Liver (tissue), 9 donors: Measurements from ENCODE around the gene FKBP5. TPM values are rescaled to one million over a fixed set of nuclear protein-coding genes. Genes with fewer than 3 reads are reported as not detected.

Experiments
- DNase-seq: peaks from one replicate; pipeline ENCODE4 v3.0.0-alpha.2; 2017; ENCODE audit warnings: low spot score
- H3K27ac ChIP-seq, 2 donors: one replicate each; pipeline ENCODE4 v1.7.0; 2013; ENCODE audit warnings: inconsistent platforms in 2 of 2, low read length in 2 of 2, control low read depth in 1 of 2, low read depth in 1 of 2, mild to moderate bottlenecking in 1 of 2
- H3K27me3 ChIP-seq, 4 donors: one replicate each; pipeline versions ENCODE4 v1.6.1 to v1.7.0; 2013; ENCODE audit warnings: low read length in 3 of 4, inconsistent platforms in 1 of 4, mild to moderate bottlenecking in 1 of 4, moderate library complexity in 1 of 4; ENCODE audit not compliant: control insufficient read depth in 4 of 4, insufficient read depth in 4 of 4
- H3K36me3 ChIP-seq, 4 donors: one replicate each; pipeline versions ENCODE4 v1.6.1 to v1.7.0; 2013; ENCODE audit warnings: low read length in 3 of 4, mild to moderate bottlenecking in 3 of 4, low read depth in 1 of 4, moderate library complexity in 1 of 4; ENCODE audit not compliant: control insufficient read depth in 4 of 4, insufficient read depth in 3 of 4
- H3K4me1 ChIP-seq, 4 donors: one replicate each; pipeline versions ENCODE4 v1.6.1 to v1.7.0; 2013; ENCODE audit warnings: low read length in 3 of 4, mild to moderate bottlenecking in 3 of 4, moderate library complexity in 1 of 4; ENCODE audit not compliant: control insufficient read depth in 4 of 4, insufficient read depth in 4 of 4
- H3K4me3 ChIP-seq, 3 donors: one replicate each; pipeline versions ENCODE4 v1.6.1 to v1.7.0; 2013; ENCODE audit warnings: low read length in 3 of 3, control low read depth in 1 of 3, low read depth in 1 of 3, mild to moderate bottlenecking in 1 of 3
- H3K9ac ChIP-seq, 2 donors: one replicate each; pipeline ENCODE4 v1.7.0; 2013; ENCODE audit warnings: low read length in 2 of 2, mild to moderate bottlenecking in 2 of 2, moderate library complexity in 2 of 2, control low read depth in 1 of 2, low read depth in 1 of 2
- H3K9me3 ChIP-seq, 4 donors: one replicate each; pipeline versions ENCODE4 v1.6.1 to v1.7.0; 2013; ENCODE audit warnings: low read length in 3 of 4; ENCODE audit not compliant: control insufficient read depth in 4 of 4
- EGR1 ChIP-seq, 2 donors: IDR thresholded peaks; 2 replicates each; pipeline ENCODE4 v1.6.1; 2016 to 2018; ENCODE audit warnings: antibody characterized with exemption in 2 of 2, low read depth in 2 of 2
- FOXA1 ChIP-seq: IDR thresholded peaks from 2 replicates; pipeline ENCODE4 v1.6.1; 2016; ENCODE audit warnings: antibody characterized with exemption
- FOXA2 ChIP-seq: IDR thresholded peaks from 2 replicates; pipeline ENCODE4 v1.6.1; 2016; ENCODE audit warnings: antibody characterized with exemption
- GABPA ChIP-seq, 2 donors: IDR thresholded peaks in 1 of 2; conservative IDR thresholded peaks in 1 of 2; 2 replicates each; pipeline ENCODE4 v1.6.1; 2016; ENCODE audit warnings: antibody characterized with exemption in 2 of 2, mild to moderate bottlenecking in 1 of 2, moderate library complexity in 1 of 2
- HNF4A ChIP-seq, 2 donors: conservative IDR thresholded peaks; 2 replicates each; pipeline ENCODE4 v1.6.1; 2016; ENCODE audit warnings: antibody characterized with exemption in 2 of 2, mild to moderate bottlenecking in 2 of 2
- HNF4G ChIP-seq: IDR thresholded peaks from 2 replicates; pipeline ENCODE4 v1.6.1; 2016; ENCODE audit warnings: antibody characterized with exemption
- JUND ChIP-seq, 2 donors: IDR thresholded peaks; 2 replicates each; pipeline ENCODE4 v1.6.1; 2016; ENCODE audit warnings: antibody characterized with exemption in 2 of 2
- NR2F2 ChIP-seq: IDR thresholded peaks from 2 replicates; pipeline ENCODE4 v1.6.1; 2016; ENCODE audit warnings: antibody characterized with exemption
- RAD21 ChIP-seq, 2 donors: IDR thresholded peaks; 2 replicates each; pipeline ENCODE4 v1.6.1; 2016; ENCODE audit warnings: antibody characterized with exemption in 2 of 2, mild to moderate bottlenecking in 2 of 2
- RXRA ChIP-seq, 2 donors: IDR thresholded peaks; 2 replicates each; pipeline ENCODE4 v1.6.1; 2017 to 2018; ENCODE audit warnings: antibody characterized with exemption in 2 of 2, mild to moderate bottlenecking in 1 of 2
- SP1 ChIP-seq: IDR thresholded peaks from 2 replicates; pipeline ENCODE4 v1.6.1; 2018; ENCODE audit warnings: antibody characterized with exemption, mild to moderate bottlenecking
- TAF1 ChIP-seq: conservative IDR thresholded peaks from 2 replicates; pipeline ENCODE4 v1.6.1; 2016; ENCODE audit warnings: antibody characterized with exemption, mild to moderate bottlenecking
- YY1 ChIP-seq: IDR thresholded peaks from 2 replicates; pipeline ENCODE4 v1.6.1; 2016; ENCODE audit warnings: antibody characterized with exemption, mild to moderate bottlenecking
- WGBS: extraction: QIAGEN DNeasy Blood & Tissue Kit; methylation state at CpG from one replicate; pipeline ENCODE4 v1.1.7; 2013; 5-methylcytosine and 5-hydroxymethylcytosine counted together
- polyA plus RNA-seq, 2 donors: library from polyadenylated mRNA; stranded (reverse) in 1 of 2; unstranded in 1 of 2; fragments of 200-250 nt in 1 of 2; fragments of >200 nt in 1 of 2; fragmentation: Nextera tagmentation in 1 of 2; extraction: Ambion mirVana in 1 of 2; gene quantifications; one replicate each; pipeline versions ENCODE4 v1.2.1 to v1.2.3, GENCODE V29; 2013 to 2015
- total RNA-seq, 2 donors: library from RNA; depleted of rRNA; stranded (reverse); fragments of >200 nt; gene quantifications; one replicate each; pipeline ENCODE4 v1.2.3, GENCODE V29; 2014
- TF ChIP-seq, protein P1 (sequence below): IDR thresholded peaks from 2 replicates; pipeline ENCODE4 v1.6.1; 2016; ENCODE audit warnings: antibody characterized with exemption, mild to moderate bottlenecking
- TF ChIP-seq, protein P2 (sequence below): fragments of 150-350 bp; IDR thresholded peaks from 2 replicates; pipeline ENCODE4 v1.5.1; 2017; ENCODE audit warnings: improper control_type of control experiment, low read depth, low read length; ENCODE audit not compliant: missing input control
- TF ChIP-seq, protein P3 (sequence below): IDR thresholded peaks from 2 replicates; pipeline ENCODE4 v1.6.1; 2016; ENCODE audit warnings: antibody characterized with exemption
- donor health status: healthy.
- donor health status: healthy.
- donor health status: healthy.
- donor health status: healthy.
- donor health status: healthy.

The FKBP5 gene
- total and polyA plus RNA-seq, 4 donors, result 10.3 to 132 (median 63.7) TPM

DNA sequence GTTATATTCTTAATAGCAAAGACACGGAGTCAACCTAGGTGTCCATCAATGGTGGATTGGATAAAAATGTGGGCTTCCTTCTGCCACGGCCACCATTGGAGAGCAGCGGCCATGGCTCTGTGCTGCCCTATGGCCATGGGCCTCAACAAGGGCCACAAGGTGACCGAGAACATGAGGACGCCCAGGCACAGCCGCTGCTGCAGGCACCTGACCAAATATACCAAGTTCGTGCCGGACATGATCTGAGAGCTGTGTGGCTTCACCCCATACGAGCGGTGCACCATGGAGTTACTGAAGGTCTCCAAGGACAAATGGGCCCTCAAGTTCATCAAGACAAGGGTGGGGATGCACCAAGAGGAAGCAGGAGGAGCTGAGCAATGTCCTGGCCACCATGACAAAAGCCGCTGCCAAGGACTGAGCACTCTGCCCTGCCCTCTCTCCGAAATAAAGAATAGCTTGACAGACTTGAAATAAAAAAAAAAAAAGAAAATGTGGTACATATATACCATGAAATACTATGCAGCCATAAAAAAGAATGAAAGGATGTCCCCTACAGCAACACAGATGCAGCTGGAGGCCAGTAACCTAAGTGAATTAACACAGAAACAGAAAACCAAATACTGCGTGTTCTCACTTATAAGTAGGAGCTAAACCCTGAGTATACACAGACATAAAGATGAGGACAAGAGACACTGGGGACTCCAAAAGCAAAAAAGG lies 81.0 kb downstream of the FKBP5 start:
- WGBS, result 94% methylated on average over 13 of the region's 13 CpGs
- no peak for DNase-seq
- no peak overlapping the region for H3K27ac ChIP-seq
- H3K9me3 ChIP-seq, result no peaks in the 10 kb centered on the region
- H3K27me3 ChIP-seq, result no peaks in the 10 kb centered on the region
- peaks cover 2 to 11% (median 7%) of the 10 kb centered on the region in 4 donors for H3K4me1 ChIP-seq
- TF ChIP-seq, protein P1, sequence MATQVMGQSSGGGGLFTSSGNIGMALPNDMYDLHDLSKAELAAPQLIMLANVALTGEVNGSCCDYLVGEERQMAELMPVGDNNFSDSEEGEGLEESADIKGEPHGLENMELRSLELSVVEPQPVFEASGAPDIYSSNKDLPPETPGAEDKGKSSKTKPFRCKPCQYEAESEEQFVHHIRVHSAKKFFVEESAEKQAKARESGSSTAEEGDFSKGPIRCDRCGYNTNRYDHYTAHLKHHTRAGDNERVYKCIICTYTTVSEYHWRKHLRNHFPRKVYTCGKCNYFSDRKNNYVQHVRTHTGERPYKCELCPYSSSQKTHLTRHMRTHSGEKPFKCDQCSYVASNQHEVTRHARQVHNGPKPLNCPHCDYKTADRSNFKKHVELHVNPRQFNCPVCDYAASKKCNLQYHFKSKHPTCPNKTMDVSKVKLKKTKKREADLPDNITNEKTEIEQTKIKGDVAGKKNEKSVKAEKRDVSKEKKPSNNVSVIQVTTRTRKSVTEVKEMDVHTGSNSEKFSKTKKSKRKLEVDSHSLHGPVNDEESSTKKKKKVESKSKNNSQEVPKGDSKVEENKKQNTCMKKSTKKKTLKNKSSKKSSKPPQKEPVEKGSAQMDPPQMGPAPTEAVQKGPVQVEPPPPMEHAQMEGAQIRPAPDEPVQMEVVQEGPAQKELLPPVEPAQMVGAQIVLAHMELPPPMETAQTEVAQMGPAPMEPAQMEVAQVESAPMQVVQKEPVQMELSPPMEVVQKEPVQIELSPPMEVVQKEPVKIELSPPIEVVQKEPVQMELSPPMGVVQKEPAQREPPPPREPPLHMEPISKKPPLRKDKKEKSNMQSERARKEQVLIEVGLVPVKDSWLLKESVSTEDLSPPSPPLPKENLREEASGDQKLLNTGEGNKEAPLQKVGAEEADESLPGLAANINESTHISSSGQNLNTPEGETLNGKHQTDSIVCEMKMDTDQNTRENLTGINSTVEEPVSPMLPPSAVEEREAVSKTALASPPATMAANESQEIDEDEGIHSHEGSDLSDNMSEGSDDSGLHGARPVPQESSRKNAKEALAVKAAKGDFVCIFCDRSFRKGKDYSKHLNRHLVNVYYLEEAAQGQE, result no peak
- TF ChIP-seq NR2F2, result no peak
- TF ChIP-seq FOXA2, result no peak
- TF ChIP-seq, protein P2, sequence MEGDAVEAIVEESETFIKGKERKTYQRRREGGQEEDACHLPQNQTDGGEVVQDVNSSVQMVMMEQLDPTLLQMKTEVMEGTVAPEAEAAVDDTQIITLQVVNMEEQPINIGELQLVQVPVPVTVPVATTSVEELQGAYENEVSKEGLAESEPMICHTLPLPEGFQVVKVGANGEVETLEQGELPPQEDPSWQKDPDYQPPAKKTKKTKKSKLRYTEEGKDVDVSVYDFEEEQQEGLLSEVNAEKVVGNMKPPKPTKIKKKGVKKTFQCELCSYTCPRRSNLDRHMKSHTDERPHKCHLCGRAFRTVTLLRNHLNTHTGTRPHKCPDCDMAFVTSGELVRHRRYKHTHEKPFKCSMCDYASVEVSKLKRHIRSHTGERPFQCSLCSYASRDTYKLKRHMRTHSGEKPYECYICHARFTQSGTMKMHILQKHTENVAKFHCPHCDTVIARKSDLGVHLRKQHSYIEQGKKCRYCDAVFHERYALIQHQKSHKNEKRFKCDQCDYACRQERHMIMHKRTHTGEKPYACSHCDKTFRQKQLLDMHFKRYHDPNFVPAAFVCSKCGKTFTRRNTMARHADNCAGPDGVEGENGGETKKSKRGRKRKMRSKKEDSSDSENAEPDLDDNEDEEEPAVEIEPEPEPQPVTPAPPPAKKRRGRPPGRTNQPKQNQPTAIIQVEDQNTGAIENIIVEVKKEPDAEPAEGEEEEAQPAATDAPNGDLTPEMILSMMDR, result no peak
- no peak for TF ChIP-seq GABPA (IDR thresholded peaks at IDR 0.05 in 1 of 2, conservative IDR thresholded peaks at IDR 0.05 in 1 of 2)
- TF ChIP-seq, protein P3, sequence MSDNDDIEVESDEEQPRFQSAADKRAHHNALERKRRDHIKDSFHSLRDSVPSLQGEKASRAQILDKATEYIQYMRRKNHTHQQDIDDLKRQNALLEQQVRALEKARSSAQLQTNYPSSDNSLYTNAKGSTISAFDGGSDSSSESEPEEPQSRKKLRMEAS, result no peak
- TF ChIP-seq RXRA (IDR thresholded peaks at IDR 0.05), result no peak
- TF ChIP-seq EGR1 (IDR thresholded peaks at IDR 0.05; ENCODE audit: low read depth in 2 of 2), result no peak
- TF ChIP-seq JUND (IDR thresholded peaks at IDR 0.05), result no peak
- H3K9ac ChIP-seq, result no peak overlapping the region
- H3K36me3 ChIP-seq, result peaks cover 6 to 25% (median 9%) of the 10 kb centered on the region in 4 donors
- H3K4me3 ChIP-seq, result no peak overlapping the region

DNA sequence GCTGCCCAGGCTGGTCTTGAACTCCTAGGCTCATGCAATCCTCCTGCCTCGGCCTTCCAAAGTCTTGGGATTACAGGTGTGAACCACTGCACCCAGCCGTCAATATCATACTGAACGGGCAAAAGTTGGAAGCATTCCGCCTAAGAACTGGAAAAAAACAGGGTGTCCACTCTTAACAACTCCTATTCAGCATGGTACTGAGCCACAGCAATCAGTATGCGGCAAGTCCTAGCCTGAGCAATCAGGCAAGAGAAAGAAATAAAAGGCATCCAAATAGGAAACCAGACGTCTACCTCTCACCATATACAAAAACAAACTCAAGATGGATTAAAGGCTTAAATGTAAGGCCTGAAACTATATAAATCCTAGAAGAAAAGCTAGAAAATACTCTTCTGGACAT lies 83.1 kb downstream of the FKBP5 start:
- no peak for DNase-seq
- H3K36me3 ChIP-seq, result peaks cover 0 to 7% (median 4%) of the 10 kb centered on the region in 4 donors
- no peak overlapping the region for H3K9ac ChIP-seq
- no peaks in the 10 kb centered on the region for H3K27me3 ChIP-seq
- H3K4me1 ChIP-seq, result peaks cover 2 to 32% (median 26%) of the 10 kb centered on the region in 4 donors
- H3K4me3 ChIP-seq, result no peak overlapping the region
- 97% methylated on average over 6 of the region's 6 CpGs for WGBS
- no peaks in the 10 kb centered on the region for H3K9me3 ChIP-seq
- TF ChIP-seq HNF4G (no peak), FOXA2 (no peak), RXRA (IDR thresholded peaks at IDR 0.05) (no peak), SP1 (no peak), YY1 (no peak), FOXA1 (no peak), TAF1 (no peak), HNF4A (conservative IDR thresholded peaks at IDR 0.05) (no peak), RAD21 (IDR thresholded peaks at IDR 0.05) (no peak), EGR1 (IDR thresholded peaks at IDR 0.05; ENCODE audit: low read depth in 2 of 2) (no peak), GABPA (IDR thresholded peaks at IDR 0.05 in 1 of 2, conservative IDR thresholded peaks at IDR 0.05 in 1 of 2) (no peak), JUND (IDR thresholded peaks at IDR 0.05) (no peak), NR2F2 (no peak)
- H3K27ac ChIP-seq, result no peak overlapping the region
